WERI-Rb-1 (cell line): ENCODE results near the gene GYPC.

ENCODE experiments used
- DNase-seq: peaks from one replicate; pipeline ENCODE4 v3.0.0-alpha.2; 2020
- H3K27ac ChIP-seq: fragments of 250-450 bp; sonication (Bioruptor Pico); 2 replicates; pipeline ENCODE4 v1.5.1; 2020; ENCODE audit warnings: mild to moderate bottlenecking, moderate library complexity
- H3K27me3 ChIP-seq: fragments of 250-450 bp; sonication (Bioruptor Pico); 2 replicates; pipeline ENCODE4 v1.5.1; 2021; ENCODE audit warnings: mild to moderate bottlenecking, low read depth, moderate library complexity; ENCODE audit not compliant: insufficient read depth, severe bottlenecking
- H3K36me3 ChIP-seq: fragments of 250-450 bp; sonication (Bioruptor Pico); 2 replicates; pipeline ENCODE4 v1.5.1; 2020; ENCODE audit warnings: mild to moderate bottlenecking, moderate library complexity
- H3K4me3 ChIP-seq: 2 replicates; pipeline ENCODE4 v1.5.1; 2011; ENCODE audit warnings: low read depth, mild to moderate bottlenecking, control low read depth, low read length
- H3K9me3 ChIP-seq: fragments of 250-450 bp; sonication (Bioruptor Pico); 2 replicates; pipeline ENCODE4 v1.5.1; 2021; ENCODE audit warnings: mild to moderate bottlenecking, moderate library complexity; ENCODE audit not compliant: severe bottlenecking
- CTCF ChIP-seq: IDR thresholded peaks from 2 replicates; pipeline ENCODE4 v1.5.1; 2011; ENCODE audit warnings: low read depth, mild to moderate bottlenecking, control low read depth, inconsistent platforms, low read length

GYPC gene

GRCh38 chr2:126674075-126674744 is 18.3 kb downstream of the GYPC start:
- Histone ChIP-seq H3K27me3 (peaks cover 56% of the 10 kb centered on the region), H3K4me3 (no peak overlapping the region), H3K36me3 (no peaks in the 10 kb centered on the region), H3K27ac (no peak overlapping the region), H3K9me3 (peaks cover 17% of the 10 kb centered on the region)
- DNase-seq = no peak
- TF ChIP-seq CTCF = no peak

- Histone ChIP-seq H3K36me3 (no peaks in the 10 kb centered on the region), H3K27me3 (peaks cover 51% of the 10 kb centered on the region), H3K27ac (no peak overlapping the region)
These were observed 19.7 kb downstream of the GYPC start for GRCh38 chr2:126675637-126676036.

GRCh38 chr2:126676221-126677175 is 20.5 kb downstream of the GYPC start:
- no peak overlapping the region for H3K4me3 ChIP-seq
- H3K36me3 ChIP-seq = no peaks in the 10 kb centered on the region
- no peak overlapping the region for H3K27ac ChIP-seq
- peaks cover 48% of the 10 kb centered on the region for H3K27me3 ChIP-seq
- DNase-seq = no peak
- TF ChIP-seq CTCF = no peak
- peaks cover 17% of the 10 kb centered on the region for H3K9me3 ChIP-seq

More at GRCh38 chr2:126675637-126676036, 19.7 kb downstream of the GYPC start:
- DNase-seq = no peak
- Histone ChIP-seq H3K9me3 (peaks cover 17% of the 10 kb centered on the region), H3K4me3 (no peak overlapping the region)
- TF ChIP-seq CTCF = no peak

GRCh38 chr2:126677176-126677538 is 21.2 kb downstream of the GYPC start:
- peaks cover 17% of the 10 kb centered on the region for H3K9me3 ChIP-seq
- no peaks in the 10 kb centered on the region for H3K36me3 ChIP-seq
- H3K27me3 ChIP-seq = peaks cover 49% of the 10 kb centered on the region
- no peak overlapping the region for H3K27ac ChIP-seq
- no peak for TF ChIP-seq CTCF
- no peak for DNase-seq
- no peak overlapping the region for H3K4me3 ChIP-seq

- Histone ChIP-seq H3K36me3 (no peaks in the 10 kb centered on the region), H3K4me3 (no peak overlapping the region), H3K27me3 (peaks cover 54% of the 10 kb centered on the region), H3K27ac (no peak overlapping the region), H3K9me3 (peaks cover 17% of the 10 kb centered on the region)
- no peak for DNase-seq
- TF ChIP-seq CTCF = no peak
These were observed 22.5 kb downstream of the GYPC start for GRCh38 chr2:126678269-126679065.
